Cerebellar cortex (tissue), 1 donor: Measurements from ENCODE around the gene RGS11.

Source experiments
- DNase-seq: peaks from one replicate; pipeline ENCODE4 v3.0.0-alpha.2; 2015; ENCODE audit warnings: low spot score

The RGS11 gene

DNA sequence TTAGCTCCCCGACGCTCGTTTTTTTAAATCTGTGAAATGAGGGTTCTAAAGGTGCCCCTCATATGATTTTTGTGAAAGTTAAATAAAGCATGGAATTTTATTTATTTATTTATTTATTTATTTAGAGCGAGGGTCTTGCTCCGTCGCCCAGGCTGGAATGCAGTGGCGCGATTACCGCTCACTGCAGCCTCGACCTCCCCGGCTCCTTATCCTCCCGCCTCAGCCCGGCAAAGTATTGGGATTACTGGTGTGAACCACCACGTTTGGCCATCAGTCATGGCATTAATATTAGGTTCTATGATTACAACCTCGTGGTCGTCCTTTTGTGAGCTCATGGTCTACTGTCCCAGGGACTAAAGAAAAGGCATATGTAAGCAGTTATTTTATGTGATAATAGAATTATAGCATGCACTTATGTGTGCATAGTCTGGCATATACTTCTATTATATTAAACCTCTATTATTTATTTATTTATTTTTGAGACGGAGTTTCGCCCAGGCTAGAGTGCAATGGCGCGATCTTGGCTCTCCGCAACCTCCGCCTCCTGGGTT lies 45.9 kb downstream of the RGS11 start:
- no peak for DNase-seq

DNA sequence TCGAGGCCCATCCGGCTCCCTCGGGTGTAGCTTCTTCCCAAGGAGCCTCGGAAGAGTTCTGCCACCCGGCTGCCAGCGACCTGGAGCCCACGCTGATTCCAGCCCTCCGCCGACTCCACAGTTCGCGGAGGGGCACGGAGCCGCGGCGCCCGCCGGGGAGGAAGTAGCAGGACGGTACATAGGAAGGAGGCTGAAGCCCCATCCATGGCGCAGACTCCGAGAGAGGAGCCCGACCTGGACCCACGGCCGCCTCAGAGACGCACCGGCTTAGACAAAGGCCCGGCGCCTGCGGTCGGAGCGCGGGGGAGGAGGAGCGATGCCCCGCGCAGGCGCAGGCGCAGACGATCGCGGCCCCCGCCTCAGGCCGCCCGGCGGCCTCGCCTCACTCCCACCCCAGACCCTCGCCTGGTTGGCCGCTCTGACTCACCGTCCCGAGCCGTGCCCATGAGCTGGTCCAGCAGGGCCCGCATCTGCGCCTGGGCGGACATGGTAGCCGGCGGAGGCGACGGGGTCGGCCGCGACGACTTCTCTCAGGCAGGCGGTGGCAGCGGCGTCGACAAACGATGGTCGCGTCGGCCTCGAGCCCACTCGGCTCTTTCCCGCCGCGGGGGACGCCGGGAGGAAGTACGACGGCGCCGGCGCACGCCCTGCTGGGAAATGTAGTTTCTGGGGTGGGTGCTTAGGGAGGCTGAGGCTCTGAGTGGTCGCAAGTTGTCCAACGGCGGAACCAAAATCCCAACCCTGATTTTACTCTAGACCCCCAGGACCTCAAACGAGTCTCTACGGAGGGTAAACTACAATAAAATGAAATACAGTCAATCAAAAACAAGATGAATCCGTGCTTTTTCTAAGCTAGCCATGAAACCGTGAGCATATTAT lies 46.7 kb downstream of the RGS11 start, which contains the start of gene LUC7L:
LUC7L (minus strand) TSS at position 598 of the 879 bp plus-strand sequence; CDS start at position 488, 110 bp downstream.
- DNase-seq: peak; percentile 88

GRCh38 chr16:228151-228851 lies 47.4 kb downstream of the RGS11 start:
- no peak for DNase-seq

GRCh38 chr16:220021-220420 lies 55.7 kb downstream of the RGS11 start:
- no peak for DNase-seq
